ENCODE data around the gene IL18RAP. TPM values are rescaled to one million over a fixed set of nuclear protein-coding genes. Genes with fewer than 3 reads are reported as not detected.

The IL18RAP gene
- total and polyA plus RNA-seq, 2 donors (not counting 1 experiment from before 2014, with no cell fraction given): 0.22 to 1.4 TPM

DNA sequence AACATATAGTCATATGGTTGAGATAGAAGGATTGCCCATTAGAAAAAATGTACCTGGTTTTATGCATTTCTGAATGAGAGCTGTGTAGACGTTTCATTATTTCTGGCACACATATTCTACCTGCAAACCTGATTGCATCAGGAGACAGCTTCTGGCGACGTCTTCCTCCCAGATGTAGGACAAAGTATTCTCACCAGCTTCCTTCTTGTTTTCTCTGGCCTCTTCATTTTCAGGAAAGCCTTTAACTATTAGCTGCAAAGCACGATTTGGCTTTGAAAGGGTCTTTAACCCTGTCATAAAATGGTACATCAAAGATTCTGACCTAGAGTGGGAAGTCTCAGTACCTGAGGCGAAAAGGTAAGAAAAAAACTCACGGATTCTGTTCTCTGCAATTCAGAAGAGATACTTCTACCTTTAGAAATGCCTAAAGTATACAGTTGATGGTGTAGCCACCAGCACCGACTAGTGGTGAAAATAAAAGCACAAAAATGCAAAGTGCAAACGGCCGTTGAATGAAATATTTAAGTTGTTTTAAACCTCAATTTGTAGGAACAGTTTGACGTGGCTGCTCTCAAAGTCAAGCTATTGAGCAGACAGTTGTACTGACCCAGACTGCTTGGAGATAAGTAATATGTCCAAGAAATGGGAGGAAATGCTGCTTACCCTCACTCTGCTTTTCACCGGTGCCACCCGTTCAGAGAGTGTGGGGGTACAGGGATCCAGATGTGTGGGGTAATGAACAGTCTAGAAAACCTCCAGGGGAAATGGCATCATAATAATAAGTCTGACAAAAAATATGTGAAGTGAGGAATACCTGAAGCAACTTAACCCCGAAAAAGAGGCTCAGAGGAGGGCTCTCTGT, 20.2 kb downstream of the IL18RAP start:
- H3K9me3 ChIP-seq (ENCODE audit: control extremely low read depth in 1 of 3, control insufficient read depth in 2 of 3, insufficient read depth in 1 of 3, low read length in 2 of 3): no peaks in the 10 kb centered on the region
- Mint-ChIP-seq H3K27ac (no peak overlapping the region), H3K4me1 (peaks cover 3% of the 10 kb centered on the region), H3K4me3 (no peak overlapping the region), H3K27me3 (no peaks in the 10 kb centered on the region), H3K9me3 (ENCODE audit: insufficient read depth) (no peaks in the 10 kb centered on the region)
- intact Hi-C loops (cut with micrococcal nuclease): loop anchor here (1.0 to 10.0 kb wide), 4 partner anchors 86 to 1098 kb away; partner anchors contain the start of gene IL18R1
- H3K4me2 ChIP-seq (replicated peaks; ENCODE audit: low read depth, low read length, poor library complexity, severe bottlenecking): peak overlapping the region; percentile 7
- no peak overlapping the region for H3K27ac ChIP-seq (ENCODE audit: low read length in 2 of 2)
- 6% methylated on average over 7 of the region's 13 CpGs for WGBS (ENCODE audit: insufficient coverage)
- H2AFZ ChIP-seq (ENCODE audit: insufficient read depth, low read depth, low read length, poor library complexity, severe bottlenecking): peak overlapping the region; percentile 43
- H3K79me2 ChIP-seq (ENCODE audit: control insufficient read depth, insufficient read depth, low read length): no peaks in the 10 kb centered on the region
- no peaks in the 10 kb centered on the region for H3K27me3 ChIP-seq (replicated peaks in 1 of 4; ENCODE audit: control extremely low read depth in 1 of 4, control insufficient read depth in 3 of 4, insufficient read depth in 4 of 4, low read length in 3 of 4)
- no peak overlapping the region for H3K4me3 ChIP-seq (ENCODE audit: control extremely low read depth in 1 of 5, extremely low read depth in 1 of 5, insufficient read depth in 1 of 5, low read depth in 2 of 5, low read length in 4 of 5)
- H3K9ac ChIP-seq (ENCODE audit: low read length): no peak overlapping the region
- ATAC-seq (ENCODE audit: low read depth) (no peak), DNase-seq (peak; percentile 65)
- ChIA-PET CTCF (interaction anchor here (0.7 to 2.9 kb wide), 24 partner anchors 8 to 560 kb away, joined by 3 to 38 read pairs (median 4); no protein-coding TSS in a partner anchor), POLR2A (no interaction called here)
- H4K20me1 ChIP-seq (ENCODE audit: control insufficient read depth, insufficient read depth, low read length, poor library complexity, severe bottlenecking): no peaks in the 10 kb centered on the region
- no peaks in the 10 kb centered on the region for H3K36me3 ChIP-seq (replicated peaks in 1 of 2; ENCODE audit: control extremely low read depth in 1 of 2, control insufficient read depth in 1 of 2, extremely low read depth in 1 of 2, insufficient read depth in 2 of 2, low read length in 1 of 2)
- TF ChIP-seq CTCF (IDR thresholded peaks at IDR 0.05) (peak; percentile 82), EZH2 (IDR thresholded peaks at IDR 0.05; ENCODE audit: borderline replicate concordance, insufficient read depth, low read depth, low read length, poor library complexity, severe bottlenecking) (no peak)
- peaks cover 0 to 5% of the 10 kb centered on the region in 2 donors for H3K4me1 ChIP-seq (ENCODE audit: control insufficient read depth in 2 of 2, insufficient read depth in 2 of 2, low read length in 2 of 2)

DNA sequence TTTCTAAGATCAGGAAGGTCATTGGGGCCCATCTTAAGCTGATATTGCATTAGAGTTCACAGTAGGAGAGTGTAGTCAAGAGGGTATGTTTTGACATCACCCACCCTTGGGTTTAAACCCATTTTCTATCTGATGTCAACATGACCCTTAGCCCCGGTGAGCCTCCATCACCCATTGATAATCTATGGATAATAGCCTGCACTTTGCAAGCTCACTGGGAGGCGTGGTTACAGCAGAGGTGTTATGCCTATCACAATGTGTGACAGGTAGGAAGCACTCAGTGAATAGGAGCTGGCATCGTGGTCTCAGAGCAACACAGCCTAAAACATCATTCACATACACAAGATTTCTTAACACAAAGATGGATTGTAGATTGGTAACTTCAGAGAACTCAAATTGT, 21.3 kb downstream of the IL18RAP start:
- intact Hi-C loops (cut with micrococcal nuclease): loop anchor here (5.0 to 10.0 kb wide), 2 partner anchors 87 to 1099 kb away; partner anchors contain the start of gene IL18R1
- Mint-ChIP-seq H3K9me3 (ENCODE audit: insufficient read depth) (no peaks in the 10 kb centered on the region), H3K4me3 (no peak overlapping the region), H3K4me1 (peaks cover 3% of the 10 kb centered on the region), H3K27me3 (no peaks in the 10 kb centered on the region), H3K27ac (no peak overlapping the region)
- ChIA-PET POLR2A (no interaction called here), CTCF (interaction anchor here (0.9 to 2.9 kb wide), 18 partner anchors 9 to 561 kb away, joined by 3 to 38 read pairs (median 6); no protein-coding TSS in a partner anchor)
- no peaks in the 10 kb centered on the region for H3K36me3 ChIP-seq (replicated peaks in 1 of 2; ENCODE audit: control extremely low read depth in 1 of 2, control insufficient read depth in 1 of 2, extremely low read depth in 1 of 2, insufficient read depth in 2 of 2, low read length in 1 of 2)
- DNase-seq: no peak
- no peak for TF ChIP-seq EZH2 (IDR thresholded peaks at IDR 0.05; ENCODE audit: borderline replicate concordance, insufficient read depth, low read depth, low read length, poor library complexity, severe bottlenecking)
- TF ChIP-seq CTCF (IDR thresholded peaks at IDR 0.05): no peak
- H3K4me2 ChIP-seq (replicated peaks; ENCODE audit: low read depth, low read length, poor library complexity, severe bottlenecking): no peak overlapping the region
- H3K79me2 ChIP-seq (ENCODE audit: control insufficient read depth, insufficient read depth, low read length): no peaks in the 10 kb centered on the region
- H3K27me3 ChIP-seq (replicated peaks in 1 of 4; ENCODE audit: control extremely low read depth in 1 of 4, control insufficient read depth in 3 of 4, insufficient read depth in 4 of 4, low read length in 3 of 4): no peaks in the 10 kb centered on the region
- peaks cover 0 to 5% of the 10 kb centered on the region in 2 donors for H3K4me1 ChIP-seq (ENCODE audit: control insufficient read depth in 2 of 2, insufficient read depth in 2 of 2, low read length in 2 of 2)
- no CpG with 5 or more reads among the region's 3 CpGs for WGBS (ENCODE audit: insufficient coverage)
- no peak overlapping the region for H3K4me3 ChIP-seq (ENCODE audit: control extremely low read depth in 1 of 5, extremely low read depth in 1 of 5, insufficient read depth in 1 of 5, low read depth in 2 of 5, low read length in 4 of 5)
- no peak overlapping the region for H3K27ac ChIP-seq (ENCODE audit: low read length in 2 of 2)
- no peak overlapping the region for H3K9ac ChIP-seq (ENCODE audit: low read length)
- H2AFZ ChIP-seq (ENCODE audit: insufficient read depth, low read depth, low read length, poor library complexity, severe bottlenecking): no peak overlapping the region
- H3K9me3 ChIP-seq (ENCODE audit: control extremely low read depth in 1 of 3, control insufficient read depth in 2 of 3, insufficient read depth in 1 of 3, low read length in 2 of 3): no peaks in the 10 kb centered on the region
- no peaks in the 10 kb centered on the region for H4K20me1 ChIP-seq (ENCODE audit: control insufficient read depth, insufficient read depth, low read length, poor library complexity, severe bottlenecking)
- no peak for ATAC-seq (ENCODE audit: low read depth)

All from B cell (primary cell).